Fibroblast of lung (primary cell): Measurements from ENCODE around the gene SDK2.

ENCODE experiments used
- CTCF ChIP-seq, 2 donors: IDR thresholded peaks in 1 of 2; conservative IDR thresholded peaks in 1 of 2; 1 replicate in 1 of 2; 2 replicates in 1 of 2; pipeline ENCODE4 v1.5.1; 2011 to 2012; ENCODE audit warnings: low read length in 2 of 2, control low read depth in 1 of 2, inconsistent platforms in 1 of 2, low read depth in 1 of 2, mild to moderate bottlenecking in 1 of 2
- EZH2 ChIP-seq: IDR thresholded peaks from 2 replicates; pipeline ENCODE4 v1.5.1; 2012; ENCODE audit warnings: low read length, control low read depth, mild to moderate bottlenecking; ENCODE audit errors: missing control alignments

DNA sequence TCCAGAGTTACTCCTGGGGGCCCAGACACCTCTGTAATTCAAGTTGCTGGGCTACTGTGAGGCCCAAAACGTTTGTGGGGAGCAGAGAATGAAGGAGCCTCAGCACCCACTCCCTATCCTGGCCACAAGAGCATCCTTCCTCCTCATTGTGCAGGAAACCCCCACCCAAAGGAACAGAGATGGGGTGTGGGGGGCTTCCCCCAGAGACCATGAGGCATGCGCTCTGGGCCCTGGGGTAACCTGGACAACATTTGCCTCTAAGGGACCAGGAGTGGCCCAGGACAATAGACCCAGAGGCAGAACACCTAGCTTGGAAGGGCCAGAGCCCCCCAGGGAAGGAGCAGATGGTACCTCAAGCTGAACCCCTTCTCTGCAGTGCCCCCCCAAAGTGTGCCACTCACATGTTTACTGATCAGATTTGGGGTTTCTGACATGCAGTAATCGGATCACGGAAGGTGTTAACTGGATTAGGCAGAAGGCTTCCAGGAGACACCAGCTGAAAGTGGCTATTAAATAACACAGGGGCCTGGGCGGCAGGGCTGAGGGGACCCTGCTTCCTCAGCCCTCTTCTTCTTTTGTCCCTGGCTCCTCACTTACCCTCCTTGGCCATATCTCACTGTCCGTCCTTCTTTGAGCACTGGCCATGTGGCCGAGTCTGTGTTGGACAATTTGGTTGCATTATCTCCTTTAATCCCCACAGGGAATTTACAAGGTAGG lies 50.8 kb downstream of the SDK2 start:
- TF ChIP-seq CTCF (conservative IDR thresholded peaks at IDR 0.05 in 1 of 2, IDR thresholded peaks at IDR 0.05 in 1 of 2; ENCODE audit: low read depth in 1 of 2, low read length in 2 of 2) (no peak), EZH2 (no peak)
